WTC11 (cell line): ENCODE results near the gene RAB17.

Experiments
- ATF2 ChIP-seq: sonication (generic); formaldehyde crosslinking; IDR thresholded peaks from 2 replicates; pipeline ENCODE4 v1.8.1; 2022; ENCODE audit warnings: low read depth, missing genetic modification reagents, borderline replicate concordance
- CREM ChIP-seq: sonication (generic); formaldehyde crosslinking; IDR thresholded peaks from 2 replicates; pipeline ENCODE4 v1.8.1; 2022; ENCODE audit warnings: mild to moderate bottlenecking, missing genetic modification reagents, moderate library complexity
- CTCF ChIP-seq: fragments of 200-600 bp; IDR thresholded peaks from 2 replicates; pipeline ENCODE4 v1.8.0; 2022; ENCODE audit warnings: antibody characterized with exemption
- HMGXB4 ChIP-seq: sonication (generic); formaldehyde crosslinking; IDR thresholded peaks from 2 replicates; pipeline ENCODE4 v1.8.1; 2023; ENCODE audit warnings: mild to moderate bottlenecking, moderate library complexity, missing genetic modification reagents
- TCF7 ChIP-seq: sonication (generic); formaldehyde crosslinking; IDR thresholded peaks from 2 replicates; pipeline ENCODE4 v1.8.0; 2022; ENCODE audit warnings: mild to moderate bottlenecking, low read depth, missing genetic modification reagents, moderate library complexity
- USF1 ChIP-seq: sonication (generic); formaldehyde crosslinking; IDR thresholded peaks from 2 replicates; pipeline ENCODE4 v1.8.0; 2022; ENCODE audit warnings: mild to moderate bottlenecking, missing genetic modification reagents
- ZBTB21 ChIP-seq: sonication (generic); formaldehyde crosslinking; IDR thresholded peaks from 2 replicates; pipeline ENCODE4 v1.8.1; 2023; ENCODE audit warnings: mild to moderate bottlenecking, missing genetic modification reagents, borderline replicate concordance

- TF ChIP-seq ZBTB21 (CRISPR knock-in tag) = no peak
- no peak for TF ChIP-seq HMGXB4 (CRISPR knock-in tag)
- no peak for TF ChIP-seq USF1
- TF ChIP-seq CREM (CRISPR knock-in tag) = no peak
- no peak for TF ChIP-seq ATF2 (CRISPR knock-in tag)
- no peak for TF ChIP-seq TCF7 (CRISPR knock-in tag)
- no peak for TF ChIP-seq CTCF
These were observed 43.6 kb downstream of the RAB17 start for GRCh38 chr2:237546876-237547395.
